ACC112 (cell line): ENCODE measurements around the gene NPIPB12.
"Not testable (repeated sequence)": the region's sequence is repeated elsewhere in the genome, so short reads cannot be mapped to it uniquely, and the experiment has no call there.

Source experiments
- H2AFZ ChIP-seq: fragments of 200-600 bp; sonication (generic); one replicate; pipeline ENCODE4 v1.6.0; 2017; ENCODE audit warnings: antibody characterized with exemption, low read length; ENCODE audit not compliant: unreplicated experiment
- H3K27ac ChIP-seq: fragments of 200-600 bp; sonication (generic); 2 replicates; pipeline ENCODE4 v1.5.1; 2014; ENCODE audit warnings: low read depth, mild to moderate bottlenecking, antibody characterized with exemption, low read length, moderate library complexity
- H3K27me3 ChIP-seq: fragments of 200-600 bp; sonication (generic); 2 replicates; pipeline ENCODE4 v1.6.1; 2014; ENCODE audit warnings: mild to moderate bottlenecking, antibody characterized with exemption, low read length, moderate library complexity, mixed read lengths; ENCODE audit not compliant: insufficient read depth
- H3K36me3 ChIP-seq: fragments of 200-600 bp; sonication (generic); 2 replicates; pipeline ENCODE4 v1.6.1; 2016; ENCODE audit warnings: mild to moderate bottlenecking, antibody characterized with exemption, low read length, moderate library complexity, mixed read lengths; ENCODE audit not compliant: insufficient read depth
- H3K4me1 ChIP-seq: fragments of 200-600 bp; sonication (generic); one replicate; pipeline ENCODE4 v1.6.1; 2016; ENCODE audit warnings: low read length, mixed read lengths; ENCODE audit not compliant: insufficient read depth, unreplicated experiment, control insufficient read depth
- H3K4me3 ChIP-seq: fragments of 200-600 bp; sonication (generic); 2 replicates; pipeline ENCODE4 v1.5.1; 2014; ENCODE audit warnings: mild to moderate bottlenecking, low read depth, low read length
- H3K79me2 ChIP-seq: fragments of 200-600 bp; sonication (generic); one replicate; pipeline ENCODE4 v1.6.0; 2016; ENCODE audit warnings: low read length; ENCODE audit not compliant: control insufficient read depth, unreplicated experiment, insufficient read depth

NPIPB12 gene

GRCh38 chr16:29457660-29458059 is 48.5 kb downstream of the NPIPB12 start:
- not testable (repeated sequence) for H2AFZ ChIP-seq, H3K4me3 ChIP-seq, H3K4me1 ChIP-seq, H3K36me3 ChIP-seq, H3K27ac ChIP-seq, H3K79me2 ChIP-seq, H3K27me3 ChIP-seq

- H3K79me2 ChIP-seq, H3K4me1 ChIP-seq, H3K27ac ChIP-seq, H3K36me3 ChIP-seq, H3K4me3 ChIP-seq, H2AFZ ChIP-seq, H3K27me3 ChIP-seq: not testable (repeated sequence)
Measured at GRCh38 chr16:29454828-29455227, 51.4 kb downstream of the NPIPB12 start.

GRCh38 chr16:29454269-29454668 is 51.9 kb downstream of the NPIPB12 start, which contains the start of the genes BOLA2 and SLX1B:
BOLA2 (minus strand) TSS chr16:29454351; CDS start chr16:29454253, 98 bp downstream.
SLX1B (plus strand) TSS chr16:29454533.
- H3K27me3 ChIP-seq, H2AFZ ChIP-seq, H3K27ac ChIP-seq, H3K4me1 ChIP-seq, H3K4me3 ChIP-seq, H3K36me3 ChIP-seq, H3K79me2 ChIP-seq: not testable (repeated sequence)

GRCh38 chr16:29453754-29454153 is 52.5 kb downstream of the NPIPB12 start:
- H3K4me3 ChIP-seq, H3K36me3 ChIP-seq, H3K27ac ChIP-seq, H3K79me2 ChIP-seq, H3K4me1 ChIP-seq, H2AFZ ChIP-seq, H3K27me3 ChIP-seq: not testable (repeated sequence)
